GM06990 (cell line): ENCODE measurements around the gene SSR1.

Source experiments
- DNase-seq: peaks from one replicate; pipeline ENCODE4 v3.0.0-alpha.2; 2011; ENCODE audit not compliant: insufficient read length; ENCODE audit errors: extremely low read depth
- H3K27me3 ChIP-seq: replicated peaks from 2 replicates; pipeline ENCODE4 v1.6.0; 2011; ENCODE audit warnings: low read length; ENCODE audit not compliant: control insufficient read depth, insufficient read depth
- H3K36me3 ChIP-seq: 2 replicates; pipeline ENCODE4 v1.5.1; 2011; ENCODE audit warnings: low read length; ENCODE audit not compliant: control insufficient read depth, insufficient read depth
- H3K4me3 ChIP-seq: replicated peaks from 2 replicates; pipeline ENCODE4 v1.5.1; 2011; ENCODE audit warnings: low read depth, mild to moderate bottlenecking, control low read depth, low read length
- CTCF ChIP-seq: IDR thresholded peaks from 2 replicates; pipeline ENCODE4 v1.5.1; 2011; ENCODE audit warnings: low read length, control low read depth, mild to moderate bottlenecking, inconsistent platforms; ENCODE audit not compliant: insufficient read depth, poor library complexity, severe bottlenecking

Gene SSR1

GRCh38 chr6:7254980-7255835, 57.8 kb downstream of the SSR1 start:
- H3K36me3 ChIP-seq: peaks cover 9% of the 10 kb centered on the region
- no peak for DNase-seq
- H3K27me3 ChIP-seq: no peaks in the 10 kb centered on the region
- H3K4me3 ChIP-seq: no peak overlapping the region
- no peak for TF ChIP-seq CTCF

- TF ChIP-seq CTCF: no peak
- no peak for DNase-seq
- no peak overlapping the region for H3K4me3 ChIP-seq
- H3K36me3 ChIP-seq: peaks cover 25% of the 10 kb centered on the region
- no peaks in the 10 kb centered on the region for H3K27me3 ChIP-seq
Measured at GRCh38 chr6:7252390-7252789, 60.6 kb downstream of the SSR1 start.

- no peak for DNase-seq
- Histone ChIP-seq H3K27me3 (no peaks in the 10 kb centered on the region), H3K36me3 (peaks cover 28% of the 10 kb centered on the region), H3K4me3 (no peak overlapping the region)
- TF ChIP-seq CTCF: no peak
Measured at GRCh38 chr6:7251646-7252260, 61.2 kb downstream of the SSR1 start.

- H3K4me3 ChIP-seq: no peak overlapping the region
- H3K36me3 ChIP-seq: peaks cover 34% of the 10 kb centered on the region
- H3K27me3 ChIP-seq: no peaks in the 10 kb centered on the region
- TF ChIP-seq CTCF: no peak
- DNase-seq: no peak
Measured at GRCh38 chr6:7250812-7251211, 62.2 kb downstream of the SSR1 start.

GRCh38 chr6:7249946-7250643, 62.9 kb downstream of the SSR1 start:
- Histone ChIP-seq H3K27me3 (no peaks in the 10 kb centered on the region), H3K4me3 (no peak overlapping the region), H3K36me3 (peaks cover 37% of the 10 kb centered on the region)
- TF ChIP-seq CTCF: peak; percentile 10
- DNase-seq: no peak
